HG03103 (cell line): ENCODE results near the gene TNNT2.

ENCODE experiments used
- ATAC-seq: cut with Tn5 transposase; IDR thresholded peaks from one replicate; pipeline ENCODE4 v1.9.1; 2021; ENCODE audit warnings: low read depth; ENCODE audit not compliant: unreplicated experiment

TNNT2 gene

DNA sequence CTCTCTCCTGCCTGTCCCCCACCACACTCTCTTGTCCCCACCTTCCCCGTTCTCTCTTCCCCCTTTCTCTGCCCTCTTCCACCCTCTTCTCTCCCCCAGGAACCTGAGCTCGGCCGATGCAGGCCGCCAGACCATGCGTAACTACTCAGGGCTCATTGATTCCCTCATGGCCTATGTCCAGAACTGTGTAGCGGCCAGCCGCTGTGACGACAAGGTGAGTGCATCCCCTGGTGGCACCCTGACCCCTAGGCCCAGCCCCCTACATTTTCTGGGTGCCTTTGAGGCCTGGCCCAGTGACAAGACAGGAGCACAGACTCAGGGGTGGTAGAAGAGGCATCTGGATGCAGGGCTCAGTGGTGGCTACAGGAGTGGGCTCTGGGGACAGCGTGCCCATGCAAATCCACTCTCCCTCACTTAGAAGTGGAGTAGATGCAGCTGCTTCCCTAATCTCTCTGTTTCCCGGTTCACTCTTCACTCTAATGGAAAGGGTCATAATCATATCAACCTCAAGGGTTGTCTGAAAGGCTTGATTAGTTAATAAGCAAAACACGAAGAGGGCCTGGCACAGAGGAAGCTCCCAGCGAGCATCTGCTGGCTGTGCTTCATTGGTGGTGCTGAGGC is 57.2 kb downstream of the TNNT2 start:
- no peak for ATAC-seq

GRCh38 chr1:201319631-201320030 is 57.8 kb downstream of the TNNT2 start:
- no peak for ATAC-seq

DNA sequence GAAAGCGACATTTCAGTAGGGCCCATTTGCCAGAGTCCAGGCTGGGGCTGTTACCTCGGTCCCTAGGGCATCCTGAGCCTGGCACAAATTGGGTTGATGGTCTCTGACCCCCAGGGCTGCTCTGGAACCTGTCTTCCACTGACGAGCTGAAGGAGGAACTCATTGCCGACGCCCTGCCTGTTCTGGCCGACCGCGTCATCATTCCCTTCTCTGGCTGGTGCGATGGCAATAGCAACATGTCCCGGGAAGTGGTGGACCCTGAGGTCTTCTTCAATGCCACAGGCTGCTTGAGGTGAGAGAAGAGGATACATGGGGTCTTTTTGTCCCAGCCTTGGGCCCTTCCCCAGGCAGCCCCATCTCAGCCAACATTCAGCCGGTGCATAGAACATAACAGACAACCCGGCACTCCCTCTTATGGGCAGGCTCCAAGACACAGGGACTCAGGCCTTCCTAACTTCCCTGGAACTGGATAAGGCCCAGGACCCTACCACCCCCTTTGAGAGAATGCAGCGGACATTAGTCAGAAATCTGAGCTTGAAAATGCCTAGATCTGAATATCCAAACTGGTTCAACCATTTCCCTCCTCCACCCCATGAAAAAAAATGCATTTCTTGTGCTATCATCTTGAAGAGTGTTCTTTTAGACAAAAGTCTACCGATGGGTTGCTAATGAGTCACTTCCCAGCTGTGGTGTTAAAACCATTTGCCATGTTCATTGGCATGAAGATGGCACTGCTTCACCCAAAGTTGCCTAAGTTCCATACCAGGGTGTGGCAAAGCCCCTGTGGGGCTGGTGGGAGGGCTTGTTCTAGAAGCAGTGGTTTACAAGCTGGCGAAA is 58.8 kb downstream of the TNNT2 start:
- no peak for ATAC-seq

DNA sequence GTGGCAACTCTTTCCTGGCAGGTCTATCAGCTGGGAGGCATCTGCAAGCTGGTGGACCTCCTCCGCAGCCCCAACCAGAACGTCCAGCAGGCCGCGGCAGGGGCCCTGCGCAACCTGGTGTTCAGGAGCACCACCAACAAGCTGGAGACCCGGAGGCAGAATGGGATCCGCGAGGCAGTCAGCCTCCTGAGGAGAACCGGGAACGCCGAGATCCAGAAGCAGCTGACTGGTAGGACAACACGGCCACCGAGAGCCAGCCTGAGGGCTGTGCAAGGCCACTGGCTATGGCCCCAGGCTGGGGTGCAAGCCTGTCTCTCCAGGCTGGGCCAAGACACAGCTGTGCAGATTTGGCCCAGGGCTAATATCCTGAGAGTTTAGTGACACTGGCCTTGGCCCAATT is 59.9 kb downstream of the TNNT2 start:
- ATAC-seq = no peak

DNA sequence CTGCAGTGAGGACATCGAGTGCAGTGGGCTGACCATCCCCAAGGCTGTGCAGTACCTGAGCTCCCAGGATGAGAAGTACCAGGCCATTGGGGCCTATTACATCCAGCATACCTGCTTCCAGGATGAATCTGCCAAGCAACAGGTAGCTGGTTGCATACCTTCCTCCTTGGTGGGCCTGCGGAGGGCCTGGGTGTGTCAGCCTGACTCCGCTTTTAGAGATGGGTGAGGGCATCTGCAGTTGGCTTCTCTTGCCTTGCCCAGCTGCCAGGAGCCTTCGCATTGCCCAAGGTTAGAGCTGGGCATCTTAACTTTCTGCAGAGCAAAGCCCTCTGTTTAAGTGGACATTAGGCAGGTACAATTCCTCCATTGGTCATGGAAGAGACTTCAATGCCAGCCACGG is 60.9 kb downstream of the TNNT2 start:
- ATAC-seq = no peak

DNA sequence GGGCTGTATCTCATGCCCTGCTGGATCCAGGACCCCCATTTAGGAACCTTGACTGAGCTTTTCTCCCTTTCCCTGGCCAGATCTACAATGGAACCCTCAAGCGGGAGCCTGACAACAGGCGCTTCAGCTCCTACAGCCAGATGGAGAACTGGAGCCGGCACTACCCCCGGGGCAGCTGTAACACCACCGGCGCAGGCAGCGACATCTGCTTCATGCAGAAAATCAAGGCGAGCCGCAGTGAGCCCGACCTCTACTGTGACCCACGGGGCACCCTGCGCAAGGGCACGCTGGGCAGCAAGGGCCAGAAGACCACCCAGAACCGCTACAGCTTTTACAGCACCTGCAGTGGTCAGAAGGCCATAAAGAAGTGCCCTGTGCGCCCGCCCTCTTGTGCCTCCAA is 64.4 kb downstream of the TNNT2 start:
- ATAC-seq = no peak

DNA sequence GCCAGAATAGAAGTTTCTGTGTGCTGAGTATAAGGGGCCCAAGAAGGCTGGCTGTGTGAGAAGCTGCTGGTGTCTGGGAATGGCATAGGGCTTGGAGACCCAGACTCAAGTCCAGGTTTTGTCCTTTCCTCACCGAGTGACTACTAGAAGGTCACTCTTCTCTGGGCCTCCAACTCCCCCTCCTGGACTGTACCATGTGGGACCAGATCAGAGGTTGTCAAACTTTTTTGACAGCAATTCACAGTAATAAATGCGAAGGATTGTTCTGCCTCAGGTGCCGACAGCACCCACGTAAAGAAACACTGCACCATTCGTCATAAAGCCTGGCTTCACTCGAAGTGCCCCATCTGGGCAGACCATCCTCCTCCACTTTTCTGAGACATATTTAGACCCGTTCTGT is 65.2 kb downstream of the TNNT2 start:
- no peak for ATAC-seq

DNA sequence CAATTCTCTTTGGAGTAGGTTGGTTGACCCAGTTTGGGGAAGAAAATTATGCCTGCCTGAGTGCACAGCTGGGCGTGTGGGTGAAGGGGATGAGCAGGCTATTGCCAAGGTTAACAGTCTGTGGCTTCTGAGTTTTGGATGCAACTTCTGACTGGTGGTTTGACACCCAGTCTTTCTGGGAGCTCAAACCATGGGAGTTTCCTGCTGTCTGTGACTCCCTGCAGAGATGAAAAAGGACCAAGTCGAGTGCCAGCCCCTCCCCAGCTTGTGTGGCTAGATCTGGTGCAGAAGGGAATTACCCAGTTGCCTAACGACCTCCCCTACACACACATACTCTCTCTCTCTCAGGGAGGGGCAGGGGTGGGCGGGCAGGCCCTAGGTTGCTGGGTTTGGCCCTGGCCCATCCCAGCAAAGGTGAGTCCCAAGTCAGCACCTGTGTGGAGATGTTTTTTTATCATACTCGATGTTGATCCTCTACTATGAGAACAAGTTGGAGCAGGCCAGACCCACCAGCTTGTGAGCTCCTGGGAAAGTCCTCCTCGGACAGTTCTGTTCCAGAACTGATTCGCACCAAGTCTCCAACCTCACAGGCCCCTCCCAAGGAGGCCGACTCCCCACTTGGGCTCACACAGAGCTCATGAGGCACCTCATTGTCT is 66.0 kb downstream of the TNNT2 start:
- ATAC-seq = no peak

GRCh38 chr1:201310986-201311355 is 66.5 kb downstream of the TNNT2 start:
- no peak for ATAC-seq

DNA sequence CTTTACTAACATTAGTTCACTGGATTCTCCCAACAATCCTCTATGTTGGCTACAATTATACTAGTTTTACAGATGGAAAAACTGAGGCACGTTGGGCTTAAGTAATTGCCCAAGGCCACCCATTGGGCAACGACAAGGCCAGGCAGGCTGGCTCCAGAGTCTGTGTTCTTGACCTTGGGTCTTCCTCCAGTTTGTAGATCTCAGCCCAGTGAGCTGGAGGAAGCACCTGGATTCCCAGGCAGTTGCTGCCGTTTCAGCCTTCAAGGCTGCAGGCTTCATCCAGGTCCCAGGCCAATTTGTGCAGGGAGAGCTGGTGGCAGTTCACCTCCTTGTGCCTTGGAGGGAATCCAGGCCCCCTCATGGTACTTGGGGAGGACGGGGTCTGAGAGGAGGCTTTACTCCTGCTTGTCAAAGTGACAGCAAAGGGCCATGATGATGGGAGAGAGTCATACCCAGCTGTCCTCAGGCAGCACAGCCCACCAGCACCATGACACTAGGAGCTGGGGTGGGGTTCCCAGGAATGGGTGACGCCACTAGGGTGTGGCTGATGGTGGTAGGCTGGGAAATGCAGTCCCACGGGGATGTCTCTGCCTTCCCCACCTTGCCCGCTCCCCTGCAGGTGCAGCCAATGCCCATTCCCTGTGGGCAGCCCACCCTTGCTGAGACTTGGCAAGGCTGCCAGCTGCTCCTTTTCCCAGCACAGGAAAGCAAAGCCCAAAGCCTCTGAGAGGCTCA is 67.1 kb downstream of the TNNT2 start:
- ATAC-seq = no peak

GRCh38 chr1:201309416-201309815 is 68.1 kb downstream of the TNNT2 start:
- ATAC-seq = no peak
